Cardiac muscle cell (in vitro differentiated cells and primary cell): ENCODE results near the gene TAPT1. TPM values are rescaled to one million over a fixed set of nuclear protein-coding genes. Genes with fewer than 3 reads are reported as not detected.

Source experiments
- DNase-seq, 2 donors: peaks; one replicate each; pipeline versions ENCODE4 v3.0.0 to v3.0.0-alpha.2; 2010 to 2017; ENCODE audit warnings: low read depth in 1 of 2, low spot score in 1 of 2
- H3K27ac ChIP-seq: fragments of 200-600 bp; sonication (generic); 2 replicates; pipeline ENCODE4 v1.5.1; 2016
- H3K27me3 ChIP-seq: fragments of 200-600 bp; sonication (generic); 2 replicates; pipeline ENCODE4 v1.6.0; 2016; ENCODE audit warnings: control low read depth
- H3K36me3 ChIP-seq: fragments of 200-600 bp; sonication (generic); 2 replicates; pipeline ENCODE4 v1.5.1; 2016; ENCODE audit warnings: control low read depth
- H3K4me1 ChIP-seq: fragments of 200-600 bp; sonication (generic); 2 replicates; pipeline ENCODE4 v1.8.1; 2017; ENCODE audit warnings: low read depth, mild to moderate bottlenecking, mixed run types
- H3K4me3 ChIP-seq: fragments of 200-600 bp; sonication (generic); 2 replicates; pipeline ENCODE4 v1.5.1; 2016; ENCODE audit warnings: mild to moderate bottlenecking
- H3K9me3 ChIP-seq: fragments of 200-600 bp; sonication (generic); 2 replicates; pipeline ENCODE4 v1.5.1; 2017; ENCODE audit warnings: low read depth, mild to moderate bottlenecking, control low read depth
- polyA plus RNA-seq: library from polyadenylated mRNA; unstranded; fragments of >200 nt; fragmentation: Nextera tagmentation; extraction: Ambion mirVana; gene quantifications from 2 replicates; pipeline ENCODE4 v1.2.1, GENCODE V29; 2016
- total RNA-seq: library from RNA; depleted of rRNA; stranded (reverse); fragments of >200 nt; gene quantifications from 2 replicates; pipeline ENCODE4 v1.2.3, GENCODE V29; 2016
- TF ChIP-seq, protein P1 (sequence below): IDR thresholded peaks from 2 replicates; pipeline ENCODE4 v1.5.1; 2012; ENCODE audit warnings: low read depth, mild to moderate bottlenecking, low read length

The TAPT1 gene
- total and polyA plus RNA-seq, 2 experiments from 2014 or later, result 9.8 to 16.9 TPM

DNA sequence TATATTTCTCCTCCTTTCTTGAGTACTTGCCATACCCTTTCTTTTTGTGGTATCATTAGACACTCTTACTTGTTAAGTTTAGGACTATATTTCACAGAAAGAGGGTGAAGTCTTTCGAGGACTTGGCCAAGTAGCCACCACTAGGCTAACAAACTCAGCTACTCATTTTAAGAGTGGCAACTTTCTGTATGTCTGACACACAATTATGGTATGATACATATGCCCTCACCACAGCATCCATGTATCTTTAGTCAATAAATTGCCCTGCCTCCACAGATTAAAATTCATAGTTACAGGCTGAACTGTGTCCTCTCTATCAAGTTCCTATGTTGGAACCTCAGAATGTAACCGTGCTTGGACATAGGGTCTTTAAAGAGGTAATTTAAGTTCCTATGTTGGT is 23.2 kb downstream of the TAPT1 start:
- TF ChIP-seq, protein P1, sequence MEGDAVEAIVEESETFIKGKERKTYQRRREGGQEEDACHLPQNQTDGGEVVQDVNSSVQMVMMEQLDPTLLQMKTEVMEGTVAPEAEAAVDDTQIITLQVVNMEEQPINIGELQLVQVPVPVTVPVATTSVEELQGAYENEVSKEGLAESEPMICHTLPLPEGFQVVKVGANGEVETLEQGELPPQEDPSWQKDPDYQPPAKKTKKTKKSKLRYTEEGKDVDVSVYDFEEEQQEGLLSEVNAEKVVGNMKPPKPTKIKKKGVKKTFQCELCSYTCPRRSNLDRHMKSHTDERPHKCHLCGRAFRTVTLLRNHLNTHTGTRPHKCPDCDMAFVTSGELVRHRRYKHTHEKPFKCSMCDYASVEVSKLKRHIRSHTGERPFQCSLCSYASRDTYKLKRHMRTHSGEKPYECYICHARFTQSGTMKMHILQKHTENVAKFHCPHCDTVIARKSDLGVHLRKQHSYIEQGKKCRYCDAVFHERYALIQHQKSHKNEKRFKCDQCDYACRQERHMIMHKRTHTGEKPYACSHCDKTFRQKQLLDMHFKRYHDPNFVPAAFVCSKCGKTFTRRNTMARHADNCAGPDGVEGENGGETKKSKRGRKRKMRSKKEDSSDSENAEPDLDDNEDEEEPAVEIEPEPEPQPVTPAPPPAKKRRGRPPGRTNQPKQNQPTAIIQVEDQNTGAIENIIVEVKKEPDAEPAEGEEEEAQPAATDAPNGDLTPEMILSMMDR, result no peak
- no peak for DNase-seq
- H3K9me3 ChIP-seq, result no peaks in the 10 kb centered on the region
- no peaks in the 10 kb centered on the region for H3K36me3 ChIP-seq
- no peaks in the 10 kb centered on the region for H3K4me1 ChIP-seq
- no peaks in the 10 kb centered on the region for H3K27me3 ChIP-seq
- no peak overlapping the region for H3K4me3 ChIP-seq
- H3K27ac ChIP-seq, result no peak overlapping the region

DNA sequence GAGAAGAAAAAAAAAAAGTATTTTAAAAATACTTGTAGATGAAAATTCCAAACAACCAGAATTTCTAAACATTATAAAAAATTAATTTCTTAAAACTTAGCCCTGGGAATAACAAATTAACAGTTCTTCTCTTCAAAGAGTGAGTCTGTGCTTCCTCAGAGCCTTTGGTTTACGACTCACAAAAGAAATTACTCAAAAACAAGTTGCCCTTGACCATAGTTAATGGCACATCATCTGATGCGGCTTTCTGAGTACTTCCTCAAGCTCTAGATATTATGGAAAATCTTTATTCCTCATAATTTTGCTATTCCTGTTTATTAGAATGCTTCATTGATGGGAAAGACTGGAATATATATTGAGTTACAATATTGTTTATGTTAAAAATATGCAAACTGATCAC is 23.7 kb downstream of the TAPT1 start:
- no peaks in the 10 kb centered on the region for H3K9me3 ChIP-seq
- H3K4me1 ChIP-seq, result no peaks in the 10 kb centered on the region
- no peak for DNase-seq
- TF ChIP-seq, protein P1, result no peak
- no peaks in the 10 kb centered on the region for H3K27me3 ChIP-seq
- no peak overlapping the region for H3K4me3 ChIP-seq
- no peak overlapping the region for H3K27ac ChIP-seq
- no peaks in the 10 kb centered on the region for H3K36me3 ChIP-seq

DNA sequence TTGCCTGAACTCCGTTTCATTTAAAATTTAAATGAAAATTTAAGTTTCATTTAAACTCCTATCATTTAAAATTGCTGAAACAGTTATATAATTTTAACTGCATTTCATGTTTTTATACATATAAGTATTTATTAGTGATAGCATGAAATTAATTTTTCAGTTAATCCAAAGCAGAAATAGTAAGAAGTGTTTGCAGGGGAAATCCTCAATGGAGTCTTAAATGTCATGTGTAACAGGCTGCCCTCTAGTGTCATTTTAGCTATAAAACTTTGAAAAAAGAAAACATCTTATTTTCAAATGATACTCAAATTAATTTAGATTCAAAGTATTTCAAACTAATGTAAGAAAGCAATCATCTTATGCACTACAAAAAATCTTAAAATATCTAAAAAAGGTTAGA is 27.2 kb downstream of the TAPT1 start:
- H3K27me3 ChIP-seq, result no peaks in the 10 kb centered on the region
- no peaks in the 10 kb centered on the region for H3K9me3 ChIP-seq
- H3K36me3 ChIP-seq, result no peaks in the 10 kb centered on the region
- H3K4me3 ChIP-seq, result no peak overlapping the region
- TF ChIP-seq, protein P1, result peak; percentile 45
- DNase-seq, result peak; percentile 20 to 55
- peaks cover 28% of the 10 kb centered on the region for H3K4me1 ChIP-seq
- H3K27ac ChIP-seq, result no peak overlapping the region

DNA sequence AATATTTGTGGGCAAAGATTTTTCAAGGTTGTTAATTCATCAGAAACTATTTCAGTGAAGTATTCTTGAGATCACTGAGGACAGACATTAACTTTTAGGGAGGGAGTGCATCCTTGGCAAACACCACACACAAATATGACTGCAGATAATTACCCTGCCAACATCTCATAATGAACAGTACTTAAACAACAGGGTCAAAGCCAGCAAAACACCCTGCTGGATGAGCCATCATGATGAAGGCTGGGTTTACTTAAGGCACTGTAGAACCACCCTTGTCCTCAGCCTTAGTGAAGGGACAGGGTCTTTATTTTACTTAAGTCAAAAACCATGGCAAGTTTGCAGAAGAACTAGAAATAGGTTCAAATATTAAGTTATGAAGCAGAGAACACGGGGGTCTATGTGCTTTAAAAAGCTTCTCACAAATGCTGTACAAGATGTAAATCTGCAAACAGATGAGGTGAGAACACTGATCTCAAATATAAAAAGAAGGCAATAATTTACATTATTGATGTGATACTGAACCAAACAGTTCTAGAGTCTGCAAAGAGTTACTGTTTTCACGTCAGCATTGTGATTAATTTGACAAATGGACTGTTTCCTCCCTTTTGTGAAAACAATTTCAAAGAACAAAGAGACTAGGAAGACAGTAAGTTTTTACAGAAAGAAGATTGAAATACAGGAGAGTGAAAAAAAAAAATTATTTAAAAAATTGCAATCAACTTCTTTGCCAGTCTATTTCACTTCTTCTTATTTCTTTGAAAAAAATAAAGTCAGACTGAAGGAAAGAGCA is 28.2 kb downstream of the TAPT1 start:
- Histone ChIP-seq H3K36me3 (no peaks in the 10 kb centered on the region), H3K4me3 (no peak overlapping the region), H3K27ac (no peak overlapping the region), H3K4me1 (peaks cover 29% of the 10 kb centered on the region), H3K27me3 (no peaks in the 10 kb centered on the region), H3K9me3 (no peaks in the 10 kb centered on the region)
- DNase-seq, result peak in 1 of 2 donors; percentile 18
- TF ChIP-seq, protein P1, result no peak

DNA sequence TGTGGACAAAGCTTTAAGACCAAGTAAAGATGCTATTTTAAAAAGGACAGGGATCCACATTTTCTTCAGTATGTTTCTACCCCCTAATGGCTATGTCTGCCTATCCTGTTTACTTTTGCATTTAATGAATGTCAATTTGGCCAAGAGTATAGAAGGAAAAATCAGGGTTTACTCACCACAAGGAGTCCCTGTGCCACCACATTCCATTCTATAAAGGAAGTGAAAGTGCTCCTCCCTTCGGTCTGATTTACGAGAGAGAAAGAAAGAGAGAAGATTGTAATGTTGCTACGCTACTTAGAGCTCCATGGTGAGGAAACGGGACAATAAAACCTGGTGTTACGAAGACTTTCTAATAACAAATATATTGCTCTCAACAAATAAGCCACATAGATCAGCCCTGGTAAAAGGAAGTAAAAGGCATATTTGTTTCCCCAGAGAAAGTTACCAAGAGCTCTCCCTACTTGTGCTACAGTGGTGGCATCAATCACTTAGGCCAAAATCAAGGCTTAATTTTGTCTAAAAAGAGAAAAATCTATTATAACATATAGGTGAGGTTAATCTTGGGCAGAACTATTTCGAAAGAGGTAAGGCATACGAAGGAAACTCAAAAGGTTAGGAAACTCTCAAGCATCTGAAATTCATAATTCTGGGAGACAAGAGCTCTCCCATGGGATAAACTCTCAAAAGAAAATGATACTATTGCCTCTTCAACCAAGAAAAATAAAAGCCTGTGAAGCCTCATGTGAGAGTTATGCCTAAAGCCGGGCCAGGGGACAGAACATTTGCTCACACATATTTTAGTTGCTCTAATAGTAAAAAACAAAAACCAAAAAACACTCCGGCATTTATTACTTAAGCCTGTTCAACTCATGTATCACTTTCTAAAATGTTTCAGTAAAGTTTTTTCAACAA is 29.5 kb downstream of the TAPT1 start:
- H3K4me3 ChIP-seq, result no peak overlapping the region
- peak; percentile 62 to 78 for DNase-seq
- TF ChIP-seq, protein P1, result peak; percentile 51
- H3K9me3 ChIP-seq, result no peaks in the 10 kb centered on the region
- H3K4me1 ChIP-seq, result peaks cover 29% of the 10 kb centered on the region
- peak overlapping the region; percentile 60 for H3K27ac ChIP-seq
- H3K36me3 ChIP-seq, result no peaks in the 10 kb centered on the region
- no peaks in the 10 kb centered on the region for H3K27me3 ChIP-seq
